OCI-LY7 (cell line): ENCODE results near the gene MADD.

Experiments
- CTCF ChIP-seq: fragments of 200-600 bp; sonication (generic); conservative IDR thresholded peaks from 2 replicates; pipeline ENCODE4 v1.5.1; 2014; ENCODE audit warnings: mild to moderate bottlenecking, antibody characterized with exemption, low read length, moderate library complexity, mixed read lengths
- EZH2phosphoT487 ChIP-seq: fragments of 200-600 bp; sonication (generic); IDR thresholded peaks from 2 replicates; pipeline ENCODE4 v1.6.1; 2018; ENCODE audit warnings: low read depth, borderline replicate concordance, mild to moderate bottlenecking, mixed run types, antibody characterized with exemption, low read length, moderate library complexity, mixed read lengths

- TF ChIP-seq CTCF (no peak), EZH2phosphoT487 (no peak)
These were observed 56.3 kb downstream of the MADD start for GRCh38 chr11:47326198-47326597.
